GM12873 (cell line): Measurements from ENCODE around the gene HTR7.

Experiments
- TF ChIP-seq, protein P1 (sequence below): IDR thresholded peaks from 2 replicates; pipeline ENCODE4 v1.5.1; 2012; ENCODE audit warnings: low read depth, mild to moderate bottlenecking, moderate library complexity, low read length, control low read depth; ENCODE audit not compliant: insufficient read depth; ENCODE audit errors: missing control alignments

HTR7 gene

DNA sequence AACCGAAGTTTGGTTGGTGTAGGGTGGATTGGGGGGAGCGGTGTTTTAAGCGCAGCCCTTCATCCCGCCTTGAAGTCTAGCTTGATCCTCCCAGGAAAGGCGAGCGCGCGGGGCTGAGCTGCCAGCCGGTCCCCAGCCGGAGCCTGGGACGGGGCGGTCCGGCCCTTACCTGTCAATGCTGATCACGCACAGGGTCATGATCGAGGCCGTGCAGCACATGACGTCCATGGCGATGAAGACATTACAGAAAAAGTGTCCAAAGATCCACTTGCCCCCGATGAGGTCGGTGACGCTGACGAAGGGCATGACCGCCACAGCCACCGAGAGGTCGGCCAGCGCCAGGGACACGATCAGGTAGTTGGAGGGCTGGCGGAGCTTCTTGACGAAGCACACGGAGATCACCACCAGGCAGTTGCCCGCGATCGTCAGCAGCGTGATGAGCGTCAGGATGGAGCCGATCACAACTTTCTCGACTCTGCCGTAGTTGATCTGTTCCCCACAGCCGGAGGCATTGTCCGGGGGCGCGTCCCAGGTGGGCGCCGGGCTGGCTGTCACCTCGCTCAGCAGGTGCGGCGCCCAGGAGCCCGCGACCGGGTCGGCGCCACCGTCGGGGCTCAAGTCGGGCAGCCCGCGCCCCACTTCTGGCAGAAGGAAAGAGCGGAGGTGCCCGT, 740 bp downstream of the HTR7 start:
- TF ChIP-seq, protein P1, sequence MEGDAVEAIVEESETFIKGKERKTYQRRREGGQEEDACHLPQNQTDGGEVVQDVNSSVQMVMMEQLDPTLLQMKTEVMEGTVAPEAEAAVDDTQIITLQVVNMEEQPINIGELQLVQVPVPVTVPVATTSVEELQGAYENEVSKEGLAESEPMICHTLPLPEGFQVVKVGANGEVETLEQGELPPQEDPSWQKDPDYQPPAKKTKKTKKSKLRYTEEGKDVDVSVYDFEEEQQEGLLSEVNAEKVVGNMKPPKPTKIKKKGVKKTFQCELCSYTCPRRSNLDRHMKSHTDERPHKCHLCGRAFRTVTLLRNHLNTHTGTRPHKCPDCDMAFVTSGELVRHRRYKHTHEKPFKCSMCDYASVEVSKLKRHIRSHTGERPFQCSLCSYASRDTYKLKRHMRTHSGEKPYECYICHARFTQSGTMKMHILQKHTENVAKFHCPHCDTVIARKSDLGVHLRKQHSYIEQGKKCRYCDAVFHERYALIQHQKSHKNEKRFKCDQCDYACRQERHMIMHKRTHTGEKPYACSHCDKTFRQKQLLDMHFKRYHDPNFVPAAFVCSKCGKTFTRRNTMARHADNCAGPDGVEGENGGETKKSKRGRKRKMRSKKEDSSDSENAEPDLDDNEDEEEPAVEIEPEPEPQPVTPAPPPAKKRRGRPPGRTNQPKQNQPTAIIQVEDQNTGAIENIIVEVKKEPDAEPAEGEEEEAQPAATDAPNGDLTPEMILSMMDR = no peak

DNA sequence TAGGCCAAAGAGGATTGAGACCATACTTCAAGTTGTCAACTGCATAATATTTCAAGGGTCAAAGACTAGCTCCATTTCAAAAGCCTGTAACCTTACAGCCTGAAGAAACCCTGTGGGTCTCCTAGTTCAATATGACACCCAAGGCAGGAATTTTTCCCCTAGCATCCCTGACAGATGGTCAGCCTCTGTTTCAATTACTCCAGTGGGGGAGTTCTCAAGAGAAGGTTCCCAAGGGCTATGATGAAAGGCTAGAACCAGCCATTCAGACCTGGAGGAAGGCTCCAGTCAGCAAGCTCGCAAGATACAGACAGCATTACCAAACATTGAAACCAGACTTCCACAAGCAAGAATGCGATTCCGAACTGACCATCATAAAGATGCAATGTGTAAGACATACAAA, 1.6 kb downstream of the HTR7 start:
- TF ChIP-seq, protein P1 = no peak

DNA sequence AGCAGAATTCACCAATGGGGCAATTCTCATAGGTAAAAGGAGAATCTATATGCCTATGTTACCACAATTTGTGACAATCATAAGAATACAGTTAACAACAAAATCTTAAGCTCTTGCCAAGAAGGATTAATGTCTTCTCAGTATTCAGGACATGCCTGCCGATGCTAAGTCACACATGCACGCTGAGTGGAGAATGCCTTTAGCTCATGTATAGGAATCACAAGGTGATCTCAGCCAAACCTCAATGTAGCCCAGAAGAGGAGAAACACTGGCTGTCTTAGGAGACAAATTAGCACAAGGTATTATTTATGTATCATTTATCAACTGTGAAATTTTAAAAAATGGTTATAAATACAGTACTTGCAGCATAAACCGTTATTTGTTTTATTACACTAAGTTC, 2.7 kb downstream of the HTR7 start:
- TF ChIP-seq, protein P1 = no peak

DNA sequence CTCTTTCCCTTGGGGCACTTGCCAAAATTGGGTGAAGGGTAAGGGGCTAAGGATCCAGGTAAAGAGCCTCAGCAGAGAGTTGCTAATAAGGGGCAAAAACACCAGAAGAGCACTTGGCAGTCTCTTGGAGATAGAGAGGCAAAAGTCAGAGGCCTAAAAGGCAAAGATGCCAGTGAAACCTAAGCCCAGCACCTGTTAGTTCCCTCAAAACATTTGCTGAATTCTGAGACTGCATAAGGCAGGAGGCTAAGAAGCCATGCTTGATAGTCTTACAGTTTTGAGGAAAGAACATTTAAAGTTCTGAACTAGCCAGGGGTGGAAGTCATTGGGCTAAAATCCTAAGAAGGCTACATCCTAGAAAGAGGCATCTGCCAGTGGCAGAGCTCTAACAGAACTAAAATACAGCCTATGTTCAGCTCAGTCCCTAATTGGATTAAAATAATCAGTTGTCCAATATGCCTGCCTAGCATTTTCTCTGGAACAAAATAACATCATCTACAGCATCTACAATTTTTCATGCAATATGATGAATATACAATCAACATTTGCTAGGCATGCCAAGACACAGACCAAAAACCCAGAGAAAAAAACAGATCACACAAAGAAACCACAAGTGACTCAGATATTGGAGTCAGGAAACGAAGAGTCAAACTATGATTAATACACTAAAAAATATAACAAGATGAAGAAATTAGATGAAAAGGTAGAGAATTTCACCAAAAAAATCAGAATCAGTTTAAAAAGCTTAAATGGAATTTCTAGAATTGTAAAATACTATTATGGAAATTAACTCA, 7.7 kb downstream of the HTR7 start:
- TF ChIP-seq, protein P1 = no peak

DNA sequence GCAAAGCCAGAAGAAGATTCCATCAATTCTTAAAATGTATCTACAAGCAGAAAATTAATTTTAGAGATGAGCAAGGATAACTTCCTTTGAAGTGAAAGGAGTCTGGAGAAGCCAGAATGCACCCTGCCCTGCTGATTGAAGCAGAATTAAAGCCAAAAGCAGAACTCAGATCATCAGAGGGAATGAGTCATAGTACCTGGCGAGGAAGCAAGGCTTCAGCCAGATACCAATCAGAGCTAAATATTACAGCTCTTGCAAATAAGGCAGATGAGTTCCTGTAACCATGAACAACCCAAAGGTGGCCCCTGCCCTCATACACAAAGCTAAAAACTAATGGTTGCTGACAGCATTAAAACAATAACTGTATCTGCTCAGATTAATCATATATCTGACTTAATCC, 10.4 kb downstream of the HTR7 start:
- TF ChIP-seq, protein P1 = no peak

DNA sequence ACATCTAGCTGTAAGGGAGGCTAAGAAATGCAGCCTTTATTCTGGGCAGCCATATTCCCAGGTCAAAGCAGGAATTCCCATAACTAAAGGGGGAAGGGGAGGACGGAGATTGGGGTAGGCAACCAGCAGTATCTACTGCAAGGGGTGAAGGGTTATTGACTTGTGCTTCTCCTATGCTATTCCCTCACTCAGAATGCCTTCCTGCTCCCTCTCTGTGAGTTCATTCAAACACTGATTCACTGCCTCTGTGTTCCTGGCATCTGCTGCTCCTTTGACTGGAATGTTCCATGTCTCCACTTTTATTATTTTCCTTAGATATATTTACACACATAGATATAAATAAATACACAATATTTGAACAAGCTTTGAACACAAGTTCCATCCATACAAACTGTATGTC, 11.1 kb downstream of the HTR7 start:
- TF ChIP-seq, protein P1 = no peak

DNA sequence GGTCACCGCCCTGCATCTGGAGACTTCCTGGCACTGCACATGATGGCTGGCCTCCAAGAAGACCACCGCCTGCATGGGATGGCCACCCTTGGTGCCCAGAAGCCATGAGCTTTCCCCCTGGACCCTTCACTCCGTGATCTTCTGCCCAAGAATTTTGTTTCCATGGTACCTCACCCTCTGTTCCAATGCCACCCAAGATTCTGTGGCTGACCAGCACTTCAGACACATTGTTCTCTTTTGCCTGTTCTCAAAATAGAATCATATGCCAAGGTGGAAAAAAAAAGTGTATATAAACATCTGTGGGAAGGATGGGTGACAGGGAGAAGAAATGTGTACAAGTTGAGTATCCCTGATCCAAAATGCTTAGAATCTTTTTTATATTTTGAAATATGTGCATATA, 12.1 kb downstream of the HTR7 start:
- TF ChIP-seq, protein P1 = no peak
